ENCODE data around the gene EPC1.
"Not testable (repeated sequence)": the region's sequence is repeated elsewhere in the genome, so short reads cannot be mapped to it uniquely, and the experiment has no call there.

The EPC1 gene

GRCh38 chr10:32371101-32371500 lies 24.1 kb upstream of the EPC1 start:
- no peak overlapping the region for H3K4me3 ChIP-seq (ENCODE audit: low read depth, low read length)
- TF ChIP-seq CTCF (IDR thresholded peaks at IDR 0.05; ENCODE audit: borderline replicate concordance, insufficient read depth, low read depth, low read length): no peak

- peak; percentile 55 for TF ChIP-seq CTCF (IDR thresholded peaks at IDR 0.05; ENCODE audit: borderline replicate concordance, insufficient read depth, low read depth, low read length)
- no peak overlapping the region for H3K4me3 ChIP-seq (ENCODE audit: low read depth, low read length)
These were observed 21.0 kb upstream of the EPC1 start for GRCh38 chr10:32367793-32368453.

GRCh38 chr10:32366588-32366987 lies 19.6 kb upstream of the EPC1 start:
- TF ChIP-seq CTCF (IDR thresholded peaks at IDR 0.05; ENCODE audit: borderline replicate concordance, insufficient read depth, low read depth, low read length): no peak
- no peak overlapping the region for H3K4me3 ChIP-seq (ENCODE audit: low read depth, low read length)

GRCh38 chr10:32366111-32366510 lies 19.2 kb upstream of the EPC1 start:
- no peak for TF ChIP-seq CTCF (IDR thresholded peaks at IDR 0.05; ENCODE audit: borderline replicate concordance, insufficient read depth, low read depth, low read length)
- H3K4me3 ChIP-seq (ENCODE audit: low read depth, low read length): no peak overlapping the region

GRCh38 chr10:32365404-32365803 lies 18.4 kb upstream of the EPC1 start:
- not testable (repeated sequence) for H3K4me3 ChIP-seq (ENCODE audit: low read depth, low read length)

GRCh38 chr10:32362571-32362970 lies 15.6 kb upstream of the EPC1 start:
- H3K4me3 ChIP-seq (ENCODE audit: low read depth, low read length): no peak overlapping the region
- TF ChIP-seq CTCF (IDR thresholded peaks at IDR 0.05; ENCODE audit: borderline replicate concordance, insufficient read depth, low read depth, low read length): no peak

- no peak for TF ChIP-seq CTCF (IDR thresholded peaks at IDR 0.05; ENCODE audit: borderline replicate concordance, insufficient read depth, low read depth, low read length)
- no peak overlapping the region for H3K4me3 ChIP-seq (ENCODE audit: low read depth, low read length)
These were observed 13.9 kb upstream of the EPC1 start for GRCh38 chr10:32360884-32361283.

- H3K4me3 ChIP-seq (ENCODE audit: low read depth, low read length): no peak overlapping the region
- TF ChIP-seq CTCF (IDR thresholded peaks at IDR 0.05; ENCODE audit: borderline replicate concordance, insufficient read depth, low read depth, low read length): no peak
These were observed 13.3 kb upstream of the EPC1 start for GRCh38 chr10:32360241-32360640.
